ENCODE measurements around the gene DDX20.

GRCh38 chr1:111719674-111720132, 36.0 kb upstream of the DDX20 start:
- TF ChIP-seq CTCF (IDR thresholded peaks at IDR 0.05) (no peak), POLR2A (IDR thresholded peaks at IDR 0.05) (no peak)
